Heart left ventricle (tissue), 16 donors: ENCODE data around the gene ADIRF. TPM values are rescaled to one million over a fixed set of nuclear protein-coding genes. Genes with fewer than 3 reads are reported as not detected.

ENCODE experiments used
- ATAC-seq, 4 donors: fragments of 200-7000 bp; cut with Tn5 transposase; one replicate each; pipeline ENCODE4 v1.9.1; 2020 to 2022; ENCODE audit warnings: moderate library complexity in 4 of 4, mild to moderate bottlenecking in 3 of 4, moderate number of reproducible peaks in 1 of 4
- DNase-seq, 5 donors: peaks; one replicate each; pipeline ENCODE4 v3.0.0-alpha.2; 2020
- H3K27ac ChIP-seq, 12 donors: fragments of 200-600 bp; sonication (generic) in 4 of 12; one replicate each; pipeline versions ENCODE4 v1.5.0 to v1.8.0; 2016 to 2022; ENCODE audit warnings: mild to moderate bottlenecking in 2 of 12
- H3K27me3 ChIP-seq, 9 donors: fragments of 200-600 bp; sonication (generic) in 2 of 9; one replicate each; pipeline versions ENCODE4 v1.5.1 to v1.8.0; 2016 to 2022; ENCODE audit warnings: mild to moderate bottlenecking in 3 of 9
- H3K36me3 ChIP-seq, 9 donors: fragments of 200-600 bp; sonication (generic) in 2 of 9; one replicate each; pipeline versions ENCODE4 v1.5.0 to v1.8.0; 2018 to 2022; ENCODE audit warnings: mild to moderate bottlenecking in 2 of 9
- H3K4me1 ChIP-seq, 12 donors: fragments of 200-600 bp; sonication (generic) in 4 of 12; one replicate each; pipeline versions ENCODE4 v1.5.0 to v1.8.0; 2016 to 2022; ENCODE audit warnings: mild to moderate bottlenecking in 3 of 12
- H3K4me3 ChIP-seq, 12 donors: fragments of 200-600 bp; sonication (generic) in 4 of 12; one replicate each; pipeline versions ENCODE4 v1.5.0 to v1.8.0; 2017 to 2022; ENCODE audit warnings: mild to moderate bottlenecking in 9 of 12, moderate library complexity in 4 of 12
- H3K9me3 ChIP-seq, 12 donors: fragments of 200-600 bp; sonication (generic) in 4 of 12; one replicate each; pipeline versions ENCODE4 v1.5.0 to v1.8.0; 2016 to 2022; ENCODE audit warnings: mild to moderate bottlenecking in 1 of 12
- POLR2A ChIP-seq, 2 donors: fragments of 450-650 bp; IDR thresholded peaks; one replicate each; pipeline ENCODE4 v1.6.1; 2017; ENCODE audit warnings: antibody characterized with exemption in 2 of 2, mild to moderate bottlenecking in 2 of 2, moderate library complexity in 2 of 2
- WGBS, 4 donors: extraction: QIAGEN DNeasy Blood & Tissue Kit in 2 of 4; methylation state at CpG; one replicate each; pipeline versions ENCODE4 v1.1.5 to v1.1.7; 2013 to 2018; 5-methylcytosine and 5-hydroxymethylcytosine counted together
- intact Hi-C, 10 donors: fragments of 100-400 bp; cut with DNase I; formaldehyde crosslinking; loops; one replicate each; pipeline versions ENCODE4 v1.11.1 to v1.14.2; 2022
- polyA plus RNA-seq, 2 donors: library from polyadenylated mRNA; stranded (reverse); fragments of 200-250 nt; gene quantifications; one replicate each; pipeline ENCODE4 v1.2.3, GENCODE V29; 2013
- total RNA-seq, 9 donors: library from RNA; depleted of rRNA in 2 of 9; stranded (reverse); fragments of >200 nt in 2 of 9; fragmentation: NEBNext Ultra II Directional in 3 of 9; extraction: Animal tissue kit (Norgen Biotek cat#: 25700) in 3 of 9; gene quantifications; one replicate each; pipeline versions ENCODE4 v1.1.0 to v1.2.4, GENCODE V29; 2016 to 2023
- TF ChIP-seq, protein P1 (sequence below), 12 donors: fragments of 200-600 bp; sonication (generic) in 4 of 12; IDR thresholded peaks; one replicate each; pipeline versions ENCODE4 v1.5.0 to v1.8.0; 2018 to 2022; ENCODE audit warnings: antibody characterized with exemption in 12 of 12, mild to moderate bottlenecking in 5 of 12
- donor health status: ischemic (EF 13 %, LVEDD 7.1; RV severe dilation, severe dysfunction).
- donor health status: healthy with polysubstance abuse.
- donor health status: DM: no; HTN: yes; CAD: no.
- donor health status: DM: no; HTN: no; CAD: no.
- donor health status: ischemic (EF 25% LVEDD 6.9; RV normal size, moderate dysfunction).
- donor health status: ischemic (EF 25% LVEDD 5.7; RV mildly dilated, moderate dysfunction).
- donor health status: healthy.
- donor health status: DM: yes; HTN: yes; CAD: no.
- donor health status: ischemic (EF 35%, LVEDD 5.7; RV mildly dilated, moderate dysfunction).
- donor health status: nonischemic (EF 11% LVEDD 7.7; RV severe dilation, severe dysfunction).
- donor health status: DM: yes; HTN: yes; CAD: no.
- donor health status: PGD.
- donor health status: ischemic (EF 29% LVEDD 5.4; RV normal size, mild dysfunction).
- donor health status: nonischemic (EF 23%, LVEDD 6.1; RV moderate dilation, normal function).

The ADIRF gene
- total and polyA plus RNA-seq, 11 donors = 21.2 to 189 (median 41.1) TPM

DNA sequence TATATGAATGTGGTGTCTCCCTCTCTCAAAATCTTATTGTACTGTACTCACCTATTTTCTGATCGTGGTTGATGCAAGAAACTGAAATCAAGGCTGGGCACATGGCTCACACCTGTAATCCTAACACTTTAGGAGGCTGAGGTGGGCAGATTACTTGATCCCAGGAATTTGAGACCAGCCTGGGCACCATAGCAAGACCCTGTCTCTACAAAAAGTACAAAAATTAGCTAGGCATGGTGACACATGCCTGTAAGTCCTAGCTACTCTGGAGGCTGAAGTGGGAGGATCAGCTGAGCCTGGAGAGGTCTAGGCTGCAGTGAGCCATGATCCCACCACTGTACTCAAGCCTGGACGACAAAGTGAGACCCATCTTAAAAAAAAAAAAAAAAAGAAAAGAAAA is 26.9 kb upstream of the ADIRF start:
- H3K4me3 ChIP-seq = no peak overlapping the region
- WGBS, 4 donors = 79 to 90% (median 84%) methylated on average over 2 of the region's 2 CpGs
- H3K27ac ChIP-seq = no peak overlapping the region
- DNase-seq (no peak), ATAC-seq (no peak)
- peaks cover 0 to 76% (median 36%) of the 10 kb centered on the region in 9 donors for H3K36me3 ChIP-seq
- peaks cover 0 to 48% (median 20%) of the 10 kb centered on the region in 12 donors for H3K4me1 ChIP-seq
- H3K27me3 ChIP-seq = peaks cover 0 to 5% (median 0%) of the 10 kb centered on the region in 9 donors
- intact Hi-C loops = loop anchor here in 1 of 10 donors (2.0 kb wide), 1 partner anchor 19 kb away; no protein-coding TSS in a partner anchor
- H3K9me3 ChIP-seq = no peaks in the 10 kb centered on the region
- no peak for TF ChIP-seq POLR2A (IDR thresholded peaks at IDR 0.05)
- TF ChIP-seq, protein P1, sequence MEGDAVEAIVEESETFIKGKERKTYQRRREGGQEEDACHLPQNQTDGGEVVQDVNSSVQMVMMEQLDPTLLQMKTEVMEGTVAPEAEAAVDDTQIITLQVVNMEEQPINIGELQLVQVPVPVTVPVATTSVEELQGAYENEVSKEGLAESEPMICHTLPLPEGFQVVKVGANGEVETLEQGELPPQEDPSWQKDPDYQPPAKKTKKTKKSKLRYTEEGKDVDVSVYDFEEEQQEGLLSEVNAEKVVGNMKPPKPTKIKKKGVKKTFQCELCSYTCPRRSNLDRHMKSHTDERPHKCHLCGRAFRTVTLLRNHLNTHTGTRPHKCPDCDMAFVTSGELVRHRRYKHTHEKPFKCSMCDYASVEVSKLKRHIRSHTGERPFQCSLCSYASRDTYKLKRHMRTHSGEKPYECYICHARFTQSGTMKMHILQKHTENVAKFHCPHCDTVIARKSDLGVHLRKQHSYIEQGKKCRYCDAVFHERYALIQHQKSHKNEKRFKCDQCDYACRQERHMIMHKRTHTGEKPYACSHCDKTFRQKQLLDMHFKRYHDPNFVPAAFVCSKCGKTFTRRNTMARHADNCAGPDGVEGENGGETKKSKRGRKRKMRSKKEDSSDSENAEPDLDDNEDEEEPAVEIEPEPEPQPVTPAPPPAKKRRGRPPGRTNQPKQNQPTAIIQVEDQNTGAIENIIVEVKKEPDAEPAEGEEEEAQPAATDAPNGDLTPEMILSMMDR (IDR thresholded peaks at IDR 0.05) = no peak

DNA sequence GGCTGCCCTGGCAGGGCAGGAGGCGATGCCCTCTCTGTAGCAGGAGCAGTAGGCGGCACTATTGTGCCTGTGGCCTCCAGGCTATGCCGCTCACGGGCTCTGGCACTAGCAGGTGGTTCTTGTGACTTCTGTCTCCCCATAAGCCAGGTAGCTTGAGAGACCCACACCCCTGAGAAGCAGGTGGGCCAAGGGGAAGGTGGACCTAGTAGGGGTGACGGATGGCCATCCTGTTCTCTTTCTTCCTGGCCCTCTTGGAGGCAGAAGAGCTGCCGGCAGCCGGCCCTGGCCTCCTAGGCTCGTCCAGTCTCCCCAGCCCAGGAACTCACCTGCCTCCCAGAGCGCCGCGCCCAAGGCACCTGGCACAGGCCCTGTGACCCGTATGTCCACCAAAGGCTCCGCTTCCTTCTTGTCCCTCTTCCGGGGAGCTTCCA is 26.3 kb upstream of the ADIRF start:
- no peak overlapping the region for H3K27ac ChIP-seq
- 91 to 94% (median 93%) methylated on average over 14 of the region's 14 CpGs for WGBS, 4 donors
- peaks cover 0 to 5% (median 0%) of the 10 kb centered on the region in 9 donors for H3K27me3 ChIP-seq
- H3K4me1 ChIP-seq = peaks cover 0 to 50% (median 22%) of the 10 kb centered on the region in 12 donors
- ATAC-seq (no peak), DNase-seq (no peak)
- H3K4me3 ChIP-seq = no peak overlapping the region
- intact Hi-C loops = loop anchor here in 1 of 10 donors (2.0 kb wide), 1 partner anchor 19 kb away; no protein-coding TSS in a partner anchor
- no peaks in the 10 kb centered on the region for H3K9me3 ChIP-seq
- TF ChIP-seq, protein P1 (IDR thresholded peaks at IDR 0.05) = no peak
- no peak for TF ChIP-seq POLR2A (IDR thresholded peaks at IDR 0.05)
- peaks cover 0 to 76% (median 30%) of the 10 kb centered on the region in 9 donors for H3K36me3 ChIP-seq

DNA sequence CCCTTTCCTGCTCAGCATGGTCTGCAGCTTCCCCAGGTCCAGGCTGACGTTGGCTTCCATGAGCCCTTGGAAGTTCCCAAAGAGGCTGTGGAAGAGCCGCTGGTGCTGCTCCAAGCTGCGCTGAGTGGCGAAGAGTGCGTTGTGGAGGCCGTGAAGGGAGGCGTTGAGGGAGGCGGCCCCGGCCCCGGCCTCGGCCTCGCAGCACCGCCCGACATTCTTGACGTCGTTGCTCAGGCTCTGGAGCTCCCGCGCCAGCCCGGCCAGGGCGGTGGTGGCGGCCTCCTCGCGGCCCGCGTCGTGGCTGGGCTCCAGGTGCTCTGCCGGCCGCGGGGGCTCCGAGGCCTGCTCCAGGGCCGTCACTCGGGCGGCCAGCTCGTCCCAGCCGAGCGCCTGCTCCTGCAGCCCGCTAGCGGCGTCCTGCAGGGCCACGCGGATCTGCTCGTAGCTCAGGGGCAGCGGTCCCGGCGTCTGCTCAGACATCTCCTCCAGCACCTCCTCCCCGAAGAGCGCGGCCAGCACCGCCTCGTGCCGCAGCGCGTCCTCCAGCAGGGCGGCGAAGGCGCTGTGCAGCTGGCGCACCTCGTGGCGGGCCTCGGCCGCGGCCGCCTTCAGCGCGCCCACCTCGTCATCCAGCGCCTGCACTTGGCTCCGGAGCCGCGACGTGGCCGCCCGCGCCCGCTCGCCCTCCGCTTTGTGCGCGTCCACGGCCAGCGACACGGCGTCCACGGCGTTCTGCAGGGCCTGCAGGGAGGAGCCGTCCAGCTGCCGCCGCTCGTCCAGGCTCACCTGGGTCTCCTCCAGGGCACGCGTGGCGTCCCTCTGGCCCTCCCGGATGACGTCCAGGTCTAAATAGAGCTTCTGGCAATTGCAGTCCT is 25.6 kb upstream of the ADIRF start:
- WGBS, 4 donors = 59 to 76% (median 65%) methylated on average over 26 to 94 of the region's 94 CpGs
- no peaks in the 10 kb centered on the region for H3K9me3 ChIP-seq
- ATAC-seq (peak in 1 of 4 donors; percentile 17), DNase-seq (no peak)
- H3K4me1 ChIP-seq = peaks cover 0 to 47% (median 22%) of the 10 kb centered on the region in 12 donors
- peaks cover 0 to 72% (median 28%) of the 10 kb centered on the region in 9 donors for H3K36me3 ChIP-seq
- H3K4me3 ChIP-seq = peak overlapping the region in 4 of 12 donors; percentile 14 to 39 (median 20)
- H3K27ac ChIP-seq = no peak overlapping the region
- no peak for TF ChIP-seq POLR2A (IDR thresholded peaks at IDR 0.05)
- TF ChIP-seq, protein P1 (IDR thresholded peaks at IDR 0.05) = no peak
- peaks cover 0 to 5% (median 0%) of the 10 kb centered on the region in 9 donors for H3K27me3 ChIP-seq
- intact Hi-C loops = no loop called here
